K562 (cell line): ENCODE results near the gene LCN1.

Experiments used
- FOXP1 ChIP-seq: sonication (generic); formaldehyde crosslinking; IDR thresholded peaks from 2 replicates; pipeline ENCODE4 v1.8.0; 2022; ENCODE audit warnings: mild to moderate bottlenecking, missing genetic modification reagents
- HDAC2 ChIP-seq: fragments of 450-650 bp; IDR thresholded peaks from 2 replicates; pipeline ENCODE4 v1.6.1; 2016; ENCODE audit warnings: mild to moderate bottlenecking
- IRF2 ChIP-seq: sonication (generic); formaldehyde crosslinking; IDR thresholded peaks from 2 replicates; pipeline ENCODE4 v1.8.1; 2022; ENCODE audit warnings: mild to moderate bottlenecking, missing genetic modification reagents
- TRIM24 ChIP-seq, 2 experiments: fragments of 450-650 bp; IDR thresholded peaks; 2 replicates each; pipeline ENCODE4 v1.6.1; 2016
- ZNF124 ChIP-seq: sonication (generic); formaldehyde crosslinking; IDR thresholded peaks from 2 replicates; pipeline ENCODE4 v1.8.1; 2022; ENCODE audit warnings: missing genetic modification reagents

- no peak for TF ChIP-seq HDAC2
- no peak for TF ChIP-seq TRIM24 (IDR thresholded peaks at IDR 0.05)
- no peak for TF ChIP-seq ZNF124 (CRISPR knock-in tag)
- TF ChIP-seq FOXP1 (CRISPR knock-in tag) = no peak
- no peak for TF ChIP-seq IRF2 (CRISPR knock-in tag)
Observed at GRCh38 chr9:135478191-135478590, 43.0 kb upstream of the LCN1 start.
